Hepatocyte (in vitro differentiated cells): Measurements from ENCODE around the gene FBL. TPM values are rescaled to one million over a fixed set of nuclear protein-coding genes. Genes with fewer than 3 reads are reported as not detected.

Experiments
- DNase-seq: peaks from one replicate; pipeline ENCODE4 v3.0.0-alpha.2; 2016; ENCODE audit warnings: low spot score
- H2AFZ ChIP-seq: fragments of 200-600 bp; sonication (generic); 2 replicates; pipeline ENCODE4 v1.6.0; 2016; ENCODE audit warnings: antibody characterized with exemption, mild to moderate bottlenecking
- H3K27ac ChIP-seq: fragments of 200-600 bp; sonication (generic); 2 replicates; pipeline ENCODE4 v1.5.1; 2016; ENCODE audit warnings: mild to moderate bottlenecking
- H3K27me3 ChIP-seq: fragments of 200-600 bp; sonication (generic); 2 replicates; pipeline ENCODE4 v1.6.1; 2016
- H3K36me3 ChIP-seq: fragments of 200-600 bp; sonication (generic); replicated peaks from 2 replicates; pipeline ENCODE4 v1.5.1; 2016; ENCODE audit warnings: low read depth; ENCODE audit not compliant: insufficient read depth
- H3K4me1 ChIP-seq: fragments of 200-600 bp; sonication (generic); 2 replicates; pipeline ENCODE4 v1.5.1; 2016; ENCODE audit warnings: mild to moderate bottlenecking, moderate library complexity; ENCODE audit not compliant: insufficient read depth
- H3K4me2 ChIP-seq: fragments of 200-600 bp; sonication (generic); 2 replicates; pipeline ENCODE4 v1.6.0; 2016
- H3K4me3 ChIP-seq: fragments of 200-600 bp; sonication (generic); 2 replicates; pipeline ENCODE4 v1.5.1; 2016; ENCODE audit warnings: mild to moderate bottlenecking
- H3K79me2 ChIP-seq: fragments of 200-600 bp; sonication (generic); 2 replicates; pipeline ENCODE4 v1.6.0; 2017; ENCODE audit warnings: mild to moderate bottlenecking
- H3K9me2 ChIP-seq: fragments of 200-600 bp; sonication (generic); replicated peaks from 2 replicates; pipeline ENCODE4 v1.6.0; 2017; ENCODE audit warnings: mild to moderate bottlenecking; ENCODE audit not compliant: insufficient read depth
- H3K9me3 ChIP-seq: fragments of 200-600 bp; sonication (generic); 2 replicates; pipeline ENCODE4 v1.5.1; 2016; ENCODE audit warnings: low read depth, mild to moderate bottlenecking
- H4K20me1 ChIP-seq: fragments of 200-600 bp; sonication (generic); 2 replicates; pipeline ENCODE4 v1.6.0; 2016; ENCODE audit warnings: mild to moderate bottlenecking; ENCODE audit not compliant: insufficient read depth, poor library complexity, severe bottlenecking
- EZH2 ChIP-seq: fragments of 200-600 bp; sonication (generic); IDR thresholded peaks from 2 replicates; pipeline ENCODE4 v1.6.1; 2016; ENCODE audit warnings: antibody characterized with exemption, mild to moderate bottlenecking, borderline replicate concordance
- EZH2phosphoT487 ChIP-seq: fragments of 200-600 bp; sonication (generic); IDR thresholded peaks from one replicate; pipeline ENCODE4 v1.6.1; 2018; ENCODE audit warnings: antibody characterized with exemption, mild to moderate bottlenecking, low read depth, moderate library complexity; ENCODE audit not compliant: unreplicated experiment, severe bottlenecking
- WGBS: methylation state at CpG from one replicate; pipeline ENCODE4 v1.1.6; 2016; ENCODE audit warnings: low lambda C conversion rate; ENCODE audit errors: missing lambda C conversion rate; 5-methylcytosine and 5-hydroxymethylcytosine counted together
- polyA plus RNA-seq: library from polyadenylated mRNA; unstranded; fragments of >200 nt; fragmentation: Nextera tagmentation; extraction: Ambion mirVana; gene quantifications from 2 replicates; pipeline ENCODE4 v1.2.1, GENCODE V29; 2016
- total RNA-seq: library from RNA; depleted of rRNA; stranded (reverse); fragments of >200 nt; gene quantifications from 2 replicates; pipeline ENCODE4 v1.2.3, GENCODE V29; 2014
- TF ChIP-seq, protein P1 (sequence below): fragments of 200-600 bp; sonication (generic); IDR thresholded peaks from 2 replicates; pipeline ENCODE4 v1.5.1; 2016; ENCODE audit warnings: antibody characterized with exemption, mild to moderate bottlenecking; ENCODE audit not compliant: poor library complexity

The FBL gene
- total and polyA plus RNA-seq, 2 experiments from 2014 or later, result 69.6 to 104 TPM

- no peaks in the 10 kb centered on the region for H3K4me1 ChIP-seq
- 98% methylated on average over 6 of the region's 6 CpGs for WGBS
Observed at GRCh38 chr19:39820696-39821095, 25.5 kb downstream of the FBL start.

DNA sequence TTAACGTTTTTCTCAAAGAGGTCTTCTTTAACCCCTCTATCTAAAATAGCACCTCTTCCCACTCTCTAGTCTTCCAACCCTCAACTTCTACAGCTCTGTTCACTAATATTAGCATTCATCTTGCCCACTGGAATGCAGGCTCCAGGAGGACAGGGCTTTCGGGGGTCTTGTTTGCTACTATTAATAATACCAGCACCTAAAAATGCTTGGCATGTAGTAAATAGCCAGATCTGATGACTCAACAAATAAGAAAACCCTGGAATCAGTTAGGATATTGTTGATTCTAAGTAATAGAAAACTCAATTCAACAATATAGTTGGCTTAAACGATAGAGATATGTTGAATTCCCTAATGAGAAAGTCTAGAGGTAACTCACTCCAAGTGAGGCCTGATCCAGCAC lies 26.4 kb downstream of the FBL start:
- no peaks in the 10 kb centered on the region for H3K9me2 ChIP-seq
- peaks cover 3% of the 10 kb centered on the region for H3K79me2 ChIP-seq
- WGBS, result 91% methylated on average over 3 of the region's 3 CpGs
- no peak overlapping the region for H3K4me3 ChIP-seq
- H4K20me1 ChIP-seq, result no peaks in the 10 kb centered on the region
- H3K27ac ChIP-seq, result no peak overlapping the region
- no peak for DNase-seq
- H2AFZ ChIP-seq, result no peak overlapping the region
- TF ChIP-seq, protein P1, sequence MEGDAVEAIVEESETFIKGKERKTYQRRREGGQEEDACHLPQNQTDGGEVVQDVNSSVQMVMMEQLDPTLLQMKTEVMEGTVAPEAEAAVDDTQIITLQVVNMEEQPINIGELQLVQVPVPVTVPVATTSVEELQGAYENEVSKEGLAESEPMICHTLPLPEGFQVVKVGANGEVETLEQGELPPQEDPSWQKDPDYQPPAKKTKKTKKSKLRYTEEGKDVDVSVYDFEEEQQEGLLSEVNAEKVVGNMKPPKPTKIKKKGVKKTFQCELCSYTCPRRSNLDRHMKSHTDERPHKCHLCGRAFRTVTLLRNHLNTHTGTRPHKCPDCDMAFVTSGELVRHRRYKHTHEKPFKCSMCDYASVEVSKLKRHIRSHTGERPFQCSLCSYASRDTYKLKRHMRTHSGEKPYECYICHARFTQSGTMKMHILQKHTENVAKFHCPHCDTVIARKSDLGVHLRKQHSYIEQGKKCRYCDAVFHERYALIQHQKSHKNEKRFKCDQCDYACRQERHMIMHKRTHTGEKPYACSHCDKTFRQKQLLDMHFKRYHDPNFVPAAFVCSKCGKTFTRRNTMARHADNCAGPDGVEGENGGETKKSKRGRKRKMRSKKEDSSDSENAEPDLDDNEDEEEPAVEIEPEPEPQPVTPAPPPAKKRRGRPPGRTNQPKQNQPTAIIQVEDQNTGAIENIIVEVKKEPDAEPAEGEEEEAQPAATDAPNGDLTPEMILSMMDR, result no peak
- no peak for TF ChIP-seq EZH2phosphoT487
- no peak for TF ChIP-seq EZH2
- H3K4me1 ChIP-seq, result no peaks in the 10 kb centered on the region
- H3K4me2 ChIP-seq, result no peak overlapping the region
- H3K36me3 ChIP-seq, result no peaks in the 10 kb centered on the region
- no peaks in the 10 kb centered on the region for H3K9me3 ChIP-seq
- no peaks in the 10 kb centered on the region for H3K27me3 ChIP-seq

More at GRCh38 chr19:39820696-39821095, 25.5 kb downstream of the FBL start:
- Histone ChIP-seq H2AFZ (no peak overlapping the region), H3K27me3 (no peaks in the 10 kb centered on the region), H3K4me3 (no peak overlapping the region), H4K20me1 (no peaks in the 10 kb centered on the region), H3K79me2 (peaks cover 3% of the 10 kb centered on the region), H3K9me2 (no peaks in the 10 kb centered on the region), H3K4me2 (no peak overlapping the region), H3K27ac (no peak overlapping the region), H3K9me3 (no peaks in the 10 kb centered on the region), H3K36me3 (no peaks in the 10 kb centered on the region)
- no peak for TF ChIP-seq EZH2
- no peak for TF ChIP-seq EZH2phosphoT487
- TF ChIP-seq, protein P1, result no peak
- DNase-seq, result no peak

GRCh38 chr19:39818626-39819097 lies 27.5 kb downstream of the FBL start:
- H3K27me3 ChIP-seq, result no peaks in the 10 kb centered on the region
- H3K4me1 ChIP-seq, result no peaks in the 10 kb centered on the region
- H3K4me2 ChIP-seq, result no peak overlapping the region
- H3K9me3 ChIP-seq, result no peaks in the 10 kb centered on the region
- no peak for DNase-seq
- WGBS, result 81% methylated on average over 4 of the region's 4 CpGs
- no peaks in the 10 kb centered on the region for H3K36me3 ChIP-seq
- H2AFZ ChIP-seq, result no peak overlapping the region
- TF ChIP-seq, protein P1, result no peak
- TF ChIP-seq EZH2 (no peak), EZH2phosphoT487 (no peak)
- H3K9me2 ChIP-seq, result no peaks in the 10 kb centered on the region
- no peak overlapping the region for H3K27ac ChIP-seq
- H3K4me3 ChIP-seq, result no peak overlapping the region
- peaks cover under 1% of the 10 kb centered on the region for H3K79me2 ChIP-seq
- no peaks in the 10 kb centered on the region for H4K20me1 ChIP-seq
